Liver (tissue), 3 donors: ENCODE data around the gene MGAT3.

Experiments used
- EGR1 ChIP-seq, 2 donors: IDR thresholded peaks; 2 replicates each; pipeline ENCODE4 v1.6.1; 2016 to 2018; ENCODE audit warnings: antibody characterized with exemption in 2 of 2, low read depth in 2 of 2
- FOXA1 ChIP-seq: IDR thresholded peaks from 2 replicates; pipeline ENCODE4 v1.6.1; 2016; ENCODE audit warnings: antibody characterized with exemption
- FOXA2 ChIP-seq: IDR thresholded peaks from 2 replicates; pipeline ENCODE4 v1.6.1; 2016; ENCODE audit warnings: antibody characterized with exemption
- GABPA ChIP-seq, 2 donors: IDR thresholded peaks in 1 of 2; conservative IDR thresholded peaks in 1 of 2; 2 replicates each; pipeline ENCODE4 v1.6.1; 2016; ENCODE audit warnings: antibody characterized with exemption in 2 of 2, mild to moderate bottlenecking in 1 of 2, moderate library complexity in 1 of 2
- HNF4A ChIP-seq, 2 donors: conservative IDR thresholded peaks; 2 replicates each; pipeline ENCODE4 v1.6.1; 2016; ENCODE audit warnings: antibody characterized with exemption in 2 of 2, mild to moderate bottlenecking in 2 of 2
- JUND ChIP-seq, 2 donors: IDR thresholded peaks; 2 replicates each; pipeline ENCODE4 v1.6.1; 2016; ENCODE audit warnings: antibody characterized with exemption in 2 of 2
- RAD21 ChIP-seq, 2 donors: IDR thresholded peaks; 2 replicates each; pipeline ENCODE4 v1.6.1; 2016; ENCODE audit warnings: antibody characterized with exemption in 2 of 2, mild to moderate bottlenecking in 2 of 2
- SP1 ChIP-seq: IDR thresholded peaks from 2 replicates; pipeline ENCODE4 v1.6.1; 2018; ENCODE audit warnings: antibody characterized with exemption, mild to moderate bottlenecking
- TAF1 ChIP-seq: conservative IDR thresholded peaks from 2 replicates; pipeline ENCODE4 v1.6.1; 2016; ENCODE audit warnings: antibody characterized with exemption, mild to moderate bottlenecking
- YY1 ChIP-seq: IDR thresholded peaks from 2 replicates; pipeline ENCODE4 v1.6.1; 2016; ENCODE audit warnings: antibody characterized with exemption, mild to moderate bottlenecking
- TF ChIP-seq, protein P1 (sequence below): fragments of 150-350 bp; IDR thresholded peaks from 2 replicates; pipeline ENCODE4 v1.5.1; 2017; ENCODE audit warnings: improper control_type of control experiment, low read depth, low read length; ENCODE audit not compliant: missing input control
- TF ChIP-seq, protein P2 (sequence below): IDR thresholded peaks from 2 replicates; pipeline ENCODE4 v1.6.1; 2016; ENCODE audit warnings: antibody characterized with exemption
- TF ChIP-seq, protein P3 (sequence below): IDR thresholded peaks from 2 replicates; pipeline ENCODE4 v1.6.1; 2016; ENCODE audit warnings: antibody characterized with exemption, mild to moderate bottlenecking
- TF ChIP-seq, protein P4 (sequence below): IDR thresholded peaks from 2 replicates; pipeline ENCODE4 v1.6.1; 2016; ENCODE audit warnings: antibody characterized with exemption
- donor health status: healthy.
- donor health status: healthy.

DNA sequence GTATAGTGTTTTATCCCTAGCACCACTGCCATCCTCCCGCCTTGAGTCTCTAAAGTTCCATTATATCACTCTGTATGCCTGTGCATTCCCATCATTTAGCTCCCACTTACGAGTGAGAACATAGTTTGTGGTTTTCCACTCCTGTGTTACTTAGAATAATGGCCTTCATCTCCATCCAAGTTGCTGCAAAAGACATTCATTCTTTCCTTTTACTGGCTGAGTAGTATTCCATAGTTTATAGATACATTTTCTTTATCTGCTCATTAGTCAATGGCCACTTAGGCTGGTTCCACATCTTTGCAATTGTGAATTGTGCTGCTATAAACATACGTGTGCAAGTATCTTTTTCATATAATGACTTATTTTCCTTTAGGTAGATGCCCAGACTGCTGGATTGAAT lies 32.8 kb upstream of the MGAT3 start:
- TF ChIP-seq, protein P1, sequence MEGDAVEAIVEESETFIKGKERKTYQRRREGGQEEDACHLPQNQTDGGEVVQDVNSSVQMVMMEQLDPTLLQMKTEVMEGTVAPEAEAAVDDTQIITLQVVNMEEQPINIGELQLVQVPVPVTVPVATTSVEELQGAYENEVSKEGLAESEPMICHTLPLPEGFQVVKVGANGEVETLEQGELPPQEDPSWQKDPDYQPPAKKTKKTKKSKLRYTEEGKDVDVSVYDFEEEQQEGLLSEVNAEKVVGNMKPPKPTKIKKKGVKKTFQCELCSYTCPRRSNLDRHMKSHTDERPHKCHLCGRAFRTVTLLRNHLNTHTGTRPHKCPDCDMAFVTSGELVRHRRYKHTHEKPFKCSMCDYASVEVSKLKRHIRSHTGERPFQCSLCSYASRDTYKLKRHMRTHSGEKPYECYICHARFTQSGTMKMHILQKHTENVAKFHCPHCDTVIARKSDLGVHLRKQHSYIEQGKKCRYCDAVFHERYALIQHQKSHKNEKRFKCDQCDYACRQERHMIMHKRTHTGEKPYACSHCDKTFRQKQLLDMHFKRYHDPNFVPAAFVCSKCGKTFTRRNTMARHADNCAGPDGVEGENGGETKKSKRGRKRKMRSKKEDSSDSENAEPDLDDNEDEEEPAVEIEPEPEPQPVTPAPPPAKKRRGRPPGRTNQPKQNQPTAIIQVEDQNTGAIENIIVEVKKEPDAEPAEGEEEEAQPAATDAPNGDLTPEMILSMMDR: no peak
- TF ChIP-seq JUND (IDR thresholded peaks at IDR 0.05) (no peak), RAD21 (IDR thresholded peaks at IDR 0.05) (no peak), HNF4A (conservative IDR thresholded peaks at IDR 0.05) (no peak), TAF1 (no peak), SP1 (no peak), EGR1 (IDR thresholded peaks at IDR 0.05; ENCODE audit: low read depth in 2 of 2) (no peak), GABPA (IDR thresholded peaks at IDR 0.05 in 1 of 2, conservative IDR thresholded peaks at IDR 0.05 in 1 of 2) (no peak), FOXA1 (no peak), YY1 (no peak), FOXA2 (no peak)
- TF ChIP-seq, protein P2, sequence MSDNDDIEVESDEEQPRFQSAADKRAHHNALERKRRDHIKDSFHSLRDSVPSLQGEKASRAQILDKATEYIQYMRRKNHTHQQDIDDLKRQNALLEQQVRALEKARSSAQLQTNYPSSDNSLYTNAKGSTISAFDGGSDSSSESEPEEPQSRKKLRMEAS: no peak
- TF ChIP-seq, protein P3, sequence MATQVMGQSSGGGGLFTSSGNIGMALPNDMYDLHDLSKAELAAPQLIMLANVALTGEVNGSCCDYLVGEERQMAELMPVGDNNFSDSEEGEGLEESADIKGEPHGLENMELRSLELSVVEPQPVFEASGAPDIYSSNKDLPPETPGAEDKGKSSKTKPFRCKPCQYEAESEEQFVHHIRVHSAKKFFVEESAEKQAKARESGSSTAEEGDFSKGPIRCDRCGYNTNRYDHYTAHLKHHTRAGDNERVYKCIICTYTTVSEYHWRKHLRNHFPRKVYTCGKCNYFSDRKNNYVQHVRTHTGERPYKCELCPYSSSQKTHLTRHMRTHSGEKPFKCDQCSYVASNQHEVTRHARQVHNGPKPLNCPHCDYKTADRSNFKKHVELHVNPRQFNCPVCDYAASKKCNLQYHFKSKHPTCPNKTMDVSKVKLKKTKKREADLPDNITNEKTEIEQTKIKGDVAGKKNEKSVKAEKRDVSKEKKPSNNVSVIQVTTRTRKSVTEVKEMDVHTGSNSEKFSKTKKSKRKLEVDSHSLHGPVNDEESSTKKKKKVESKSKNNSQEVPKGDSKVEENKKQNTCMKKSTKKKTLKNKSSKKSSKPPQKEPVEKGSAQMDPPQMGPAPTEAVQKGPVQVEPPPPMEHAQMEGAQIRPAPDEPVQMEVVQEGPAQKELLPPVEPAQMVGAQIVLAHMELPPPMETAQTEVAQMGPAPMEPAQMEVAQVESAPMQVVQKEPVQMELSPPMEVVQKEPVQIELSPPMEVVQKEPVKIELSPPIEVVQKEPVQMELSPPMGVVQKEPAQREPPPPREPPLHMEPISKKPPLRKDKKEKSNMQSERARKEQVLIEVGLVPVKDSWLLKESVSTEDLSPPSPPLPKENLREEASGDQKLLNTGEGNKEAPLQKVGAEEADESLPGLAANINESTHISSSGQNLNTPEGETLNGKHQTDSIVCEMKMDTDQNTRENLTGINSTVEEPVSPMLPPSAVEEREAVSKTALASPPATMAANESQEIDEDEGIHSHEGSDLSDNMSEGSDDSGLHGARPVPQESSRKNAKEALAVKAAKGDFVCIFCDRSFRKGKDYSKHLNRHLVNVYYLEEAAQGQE: no peak
- TF ChIP-seq, protein P4, sequence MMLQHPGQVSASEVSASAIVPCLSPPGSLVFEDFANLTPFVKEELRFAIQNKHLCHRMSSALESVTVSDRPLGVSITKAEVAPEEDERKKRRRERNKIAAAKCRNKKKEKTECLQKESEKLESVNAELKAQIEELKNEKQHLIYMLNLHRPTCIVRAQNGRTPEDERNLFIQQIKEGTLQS: no peak
